CD4-positive, CD25-positive, alpha-beta regulatory T cell (primary cell): Measurements from ENCODE around the gene NCAM1. TPM values are rescaled to one million over a fixed set of nuclear protein-coding genes. Genes with fewer than 3 reads are reported as not detected.

Experiments
- ATAC-seq, 2 donors: fragments of 150-1000 bp; cut with Tn5 transposase; one replicate each; pipeline ENCODE4 v1.10.0; 2021; ENCODE audit warnings: low read depth in 2 of 2, moderate number of reproducible peaks in 2 of 2, moderate library complexity in 1 of 2
- DNase-seq, 3 donors: peaks; one replicate each; pipeline versions ENCODE4 v3.0.0 to v3.0.0-alpha.2; 2012 to 2022; ENCODE audit warnings: mixed read lengths in 1 of 3
- H3K27ac ChIP-seq: one replicate; pipeline ENCODE4 v1.7.0; 2013; ENCODE audit warnings: mild to moderate bottlenecking, low read length; ENCODE audit not compliant: insufficient read depth, poor library complexity, severe bottlenecking
- H3K27me3 ChIP-seq: one replicate; pipeline ENCODE4 v1.7.0; 2013; ENCODE audit warnings: low read length; ENCODE audit not compliant: control insufficient read depth, insufficient read depth
- H3K36me3 ChIP-seq: one replicate; pipeline ENCODE4 v1.7.0; 2013; ENCODE audit warnings: mild to moderate bottlenecking, low read length, moderate library complexity; ENCODE audit not compliant: control insufficient read depth, insufficient read depth
- H3K4me1 ChIP-seq: 2 replicates; pipeline ENCODE4 v1.7.0; 2013; ENCODE audit warnings: mild to moderate bottlenecking, low read length; ENCODE audit not compliant: insufficient read depth, control insufficient read depth, poor library complexity, severe bottlenecking
- H3K4me3 ChIP-seq: one replicate; pipeline ENCODE4 v1.7.0; 2013; ENCODE audit warnings: low read depth, mild to moderate bottlenecking, low read length, moderate library complexity
- H3K9me3 ChIP-seq, 2 experiments: 1 replicate in 1 of 2; 2 replicates in 1 of 2; pipeline ENCODE4 v1.7.0; 2013; ENCODE audit warnings: low read length in 2 of 2, mild to moderate bottlenecking in 1 of 2, moderate library complexity in 1 of 2; ENCODE audit not compliant: control insufficient read depth in 2 of 2
- H3K27ac Mint-ChIP-seq, 3 donors: one replicate each; pipeline ENCODE4 v1.8.0; 2020 to 2022; ENCODE audit warnings: mild to moderate bottlenecking in 3 of 3, mixed read lengths in 3 of 3, moderate library complexity in 2 of 3
- H3K27me3 Mint-ChIP-seq: one replicate; pipeline ENCODE4 v1.8.0; 2022; ENCODE audit warnings: mild to moderate bottlenecking, mixed read lengths
- H3K36me3 Mint-ChIP-seq: one replicate; pipeline ENCODE4 v1.8.0; 2020; ENCODE audit warnings: mixed read lengths
- H3K4me1 Mint-ChIP-seq, 4 donors: one replicate each; pipeline ENCODE4 v1.8.0; 2020 to 2022; ENCODE audit warnings: mixed read lengths in 4 of 4, mild to moderate bottlenecking in 1 of 4
- H3K4me3 Mint-ChIP-seq, 4 donors: one replicate each; pipeline ENCODE4 v1.8.0; 2020 to 2022; ENCODE audit warnings: mild to moderate bottlenecking in 4 of 4, mixed read lengths in 4 of 4, moderate library complexity in 3 of 4
- H3K9me3 Mint-ChIP-seq, 7 donors: one replicate each; pipeline ENCODE4 v1.8.0; 2020 to 2022; ENCODE audit warnings: mixed read lengths in 7 of 7, mild to moderate bottlenecking in 3 of 7, moderate library complexity in 2 of 7
- polyA plus RNA-seq, 4 donors: library from polyadenylated mRNA; unstranded; fragments of 300-500 nt; fragmentation: Illumina TruSeq; gene quantifications; one replicate each; pipeline ENCODE4 v1.2.3, GENCODE V29; 2021
- total RNA-seq: library from RNA; stranded (reverse); gene quantifications from one replicate; pipeline ENCODE4 v1.2.3, GENCODE V29; 2022

NCAM1 gene
- total and polyA plus RNA-seq, 5 donors from 2014 or later: 0.03 to 0.79 (median 0.11) TPM; not detected in 1

GRCh38 chr11:113314389-113315301 is 353.4 kb downstream of the NCAM1 start, which contains the start of gene TTC12:
Gene TTC12 (plus strand): TSS chr11:113314583. CDS start chr11:113316258, 1,675 bp downstream.
- H3K27ac ChIP-seq: peak within 1 kb of the TSS; percentile 90
- H3K36me3 ChIP-seq: peaks cover 15% of the 10 kb centered on the region
- H3K9me3 ChIP-seq: no peaks in the 10 kb centered on the region
- Mint-ChIP-seq H3K9me3 (peaks cover 0 to 2% (median 0%) of the 10 kb centered on the region in 7 donors), H3K4me3 (peak within 1 kb of the TSS; percentile 82 to 96 (median 90)), H3K4me1 (peaks cover 0 to 56% (median 32%) of the 10 kb centered on the region in 4 donors), H3K36me3 (peaks cover 25% of the 10 kb centered on the region), H3K27ac (peak within 1 kb of the TSS; percentile 94 to 97 (median 96)), H3K27me3 (no peaks in the 10 kb centered on the region)
- no peaks in the 10 kb centered on the region for H3K27me3 ChIP-seq
- peak within 1 kb of the TSS; percentile 88 for H3K4me3 ChIP-seq
- DNase-seq: peak; percentile 88 to 92 (median 90)
- peak; percentile 99 for ATAC-seq
- peaks cover 13% of the 10 kb centered on the region for H3K4me1 ChIP-seq

- H3K27ac ChIP-seq: no peak overlapping the region
- Mint-ChIP-seq H3K9me3 (peaks cover 0 to 2% (median 0%) of the 10 kb centered on the region in 7 donors), H3K4me3 (peak overlapping the region; percentile 82 to 96 (median 90)), H3K4me1 (peaks cover 0 to 61% (median 34%) of the 10 kb centered on the region in 4 donors), H3K27ac (peak overlapping the region; percentile 80 to 96 (median 94)), H3K27me3 (no peaks in the 10 kb centered on the region), H3K36me3 (peaks cover 30% of the 10 kb centered on the region)
- peaks cover 13% of the 10 kb centered on the region for H3K4me1 ChIP-seq
- no peaks in the 10 kb centered on the region for H3K27me3 ChIP-seq
- H3K9me3 ChIP-seq: no peaks in the 10 kb centered on the region
- ATAC-seq (no peak), DNase-seq (no peak)
- H3K4me3 ChIP-seq: peak overlapping the region; percentile 74
- peaks cover 21% of the 10 kb centered on the region for H3K36me3 ChIP-seq
Observed at GRCh38 chr11:113315811-113316210, 354.6 kb downstream of the NCAM1 start.

GRCh38 chr11:113316256-113316655 is 355.0 kb downstream of the NCAM1 start:
- peak overlapping the region in 1 of 3 donors; percentile 96 for H3K27ac Mint-ChIP-seq
- H3K27me3 Mint-ChIP-seq: no peaks in the 10 kb centered on the region
- H3K4me1 Mint-ChIP-seq: peaks cover 0 to 61% (median 35%) of the 10 kb centered on the region in 4 donors
- Histone ChIP-seq H3K27me3 (no peaks in the 10 kb centered on the region), H3K27ac (no peak overlapping the region), H3K9me3 (no peaks in the 10 kb centered on the region), H3K4me3 (no peak overlapping the region), H3K4me1 (peaks cover 13% of the 10 kb centered on the region), H3K36me3 (peaks cover 21% of the 10 kb centered on the region)
- ATAC-seq: no peak
- H3K4me3 Mint-ChIP-seq: peak overlapping the region; percentile 4 to 96 (median 56)
- H3K36me3 Mint-ChIP-seq: peaks cover 30% of the 10 kb centered on the region
- no peak for DNase-seq
- H3K9me3 Mint-ChIP-seq: peaks cover 0 to 2% (median 0%) of the 10 kb centered on the region in 7 donors

GRCh38 chr11:113317339-113317738 is 356.1 kb downstream of the NCAM1 start:
- Mint-ChIP-seq H3K4me3 (peak overlapping the region in 3 of 4 donors; percentile 46 to 82 (median 49)), H3K36me3 (peaks cover 34% of the 10 kb centered on the region), H3K4me1 (peaks cover 0 to 61% (median 35%) of the 10 kb centered on the region in 4 donors), H3K27ac (peak overlapping the region in 1 of 3 donors; percentile 12), H3K27me3 (no peaks in the 10 kb centered on the region), H3K9me3 (peaks cover 0 to 2% (median 0%) of the 10 kb centered on the region in 7 donors)
- DNase-seq: no peak
- H3K36me3 ChIP-seq: peaks cover 21% of the 10 kb centered on the region
- no peak overlapping the region for H3K27ac ChIP-seq
- ATAC-seq: no peak
- H3K4me3 ChIP-seq: no peak overlapping the region
- H3K27me3 ChIP-seq: no peaks in the 10 kb centered on the region
- no peaks in the 10 kb centered on the region for H3K9me3 ChIP-seq
- peaks cover 13% of the 10 kb centered on the region for H3K4me1 ChIP-seq

- Mint-ChIP-seq H3K9me3 (peaks cover 0 to 2% (median 0%) of the 10 kb centered on the region in 7 donors), H3K4me1 (peaks cover 0 to 47% (median 31%) of the 10 kb centered on the region in 4 donors), H3K27ac (peak overlapping the region in 1 of 3 donors; percentile 20), H3K36me3 (peaks cover 45% of the 10 kb centered on the region), H3K27me3 (no peaks in the 10 kb centered on the region), H3K4me3 (no peak overlapping the region)
- no peak overlapping the region for H3K4me3 ChIP-seq
- no peaks in the 10 kb centered on the region for H3K27me3 ChIP-seq
- H3K9me3 ChIP-seq: no peaks in the 10 kb centered on the region
- H3K4me1 ChIP-seq: peaks cover 6% of the 10 kb centered on the region
- peaks cover 31% of the 10 kb centered on the region for H3K36me3 ChIP-seq
- DNase-seq (no peak), ATAC-seq (no peak)
- no peak overlapping the region for H3K27ac ChIP-seq
Observed at GRCh38 chr11:113319085-113319484, 357.9 kb downstream of the NCAM1 start.

GRCh38 chr11:113322158-113322557 is 360.9 kb downstream of the NCAM1 start:
- no peaks in the 10 kb centered on the region for H3K27me3 Mint-ChIP-seq
- Histone ChIP-seq H3K4me1 (no peaks in the 10 kb centered on the region), H3K27me3 (no peaks in the 10 kb centered on the region), H3K9me3 (no peaks in the 10 kb centered on the region), H3K4me3 (no peak overlapping the region), H3K27ac (no peak overlapping the region), H3K36me3 (peaks cover 53% of the 10 kb centered on the region)
- H3K4me3 Mint-ChIP-seq: no peak overlapping the region
- H3K27ac Mint-ChIP-seq: no peak overlapping the region
- H3K36me3 Mint-ChIP-seq: peaks cover 71% of the 10 kb centered on the region
- H3K4me1 Mint-ChIP-seq: peaks cover 0 to 27% (median 17%) of the 10 kb centered on the region in 4 donors
- peaks cover 0 to 2% (median 0%) of the 10 kb centered on the region in 7 donors for H3K9me3 Mint-ChIP-seq
- no peak for DNase-seq
- ATAC-seq: no peak

GRCh38 chr11:113324250-113324649 is 363.0 kb downstream of the NCAM1 start:
- Mint-ChIP-seq H3K36me3 (peaks cover 69% of the 10 kb centered on the region), H3K27ac (no peak overlapping the region), H3K4me3 (no peak overlapping the region), H3K27me3 (no peaks in the 10 kb centered on the region), H3K9me3 (no peaks in the 10 kb centered on the region), H3K4me1 (peaks cover 0 to 16% (median 5%) of the 10 kb centered on the region in 4 donors)
- Histone ChIP-seq H3K27me3 (no peaks in the 10 kb centered on the region), H3K4me1 (no peaks in the 10 kb centered on the region), H3K27ac (no peak overlapping the region), H3K4me3 (no peak overlapping the region), H3K36me3 (peaks cover 63% of the 10 kb centered on the region), H3K9me3 (no peaks in the 10 kb centered on the region)
- DNase-seq (no peak), ATAC-seq (no peak)
